ENCODE data around the gene PPP2R3B. TPM values are rescaled to one million over a fixed set of nuclear protein-coding genes. Genes with fewer than 3 reads are reported as not detected.

Gene PPP2R3B
- total and polyA plus RNA-seq, 2 of the 13 experiments (the other 11 are each of a cell fraction or from before 2014, with no cell fraction given) = 17.0 to 21.4 TPM

- TF ChIP-seq, protein P1, sequence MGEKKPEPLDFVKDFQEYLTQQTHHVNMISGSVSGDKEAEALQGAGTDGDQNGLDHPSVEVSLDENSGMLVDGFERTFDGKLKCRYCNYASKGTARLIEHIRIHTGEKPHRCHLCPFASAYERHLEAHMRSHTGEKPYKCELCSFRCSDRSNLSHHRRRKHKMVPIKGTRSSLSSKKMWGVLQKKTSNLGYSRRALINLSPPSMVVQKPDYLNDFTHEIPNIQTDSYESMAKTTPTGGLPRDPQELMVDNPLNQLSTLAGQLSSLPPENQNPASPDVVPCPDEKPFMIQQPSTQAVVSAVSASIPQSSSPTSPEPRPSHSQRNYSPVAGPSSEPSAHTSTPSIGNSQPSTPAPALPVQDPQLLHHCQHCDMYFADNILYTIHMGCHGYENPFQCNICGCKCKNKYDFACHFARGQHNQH (CRISPR knock-in tag; IDR thresholded peaks at IDR 0.05) = peak; percentile 50; the same call in 1 of the 2 replicates
- TF ChIP-seq ZNF597 (CRISPR knock-in tag; IDR thresholded peaks at IDR 0.05) (peak; percentile 95; the same call in 1 of the 2 replicates), ZNF749 (CRISPR knock-in tag; IDR thresholded peaks at IDR 0.05; ENCODE audit: borderline replicate concordance) (no peak), JARID2 (CRISPR knock-in tag; IDR thresholded peaks at IDR 0.05; ENCODE audit: insufficient replicate concordance) (peak; percentile 48), SP5 (CRISPR knock-in tag; IDR thresholded peaks at IDR 0.05; ENCODE audit: borderline replicate concordance, low read depth) (no peak; the same call in 1 of the 2 replicates), ZNF276 (CRISPR knock-in tag; IDR thresholded peaks at IDR 0.05; ENCODE audit: low read depth) (peak; percentile 67; the same call in 1 of the 2 replicates), EHMT2 (IDR thresholded peaks at IDR 0.05; ENCODE audit: borderline replicate concordance, low read depth, low read length) (no peak), SOX13 (IDR thresholded peaks at IDR 0.05) (peak; percentile 19; the same call in 1 of the 2 replicates), SOX13 (CRISPR knock-in tag; conservative IDR thresholded peaks at IDR 0.05 in 1 of 2, IDR thresholded peaks at IDR 0.05 in 1 of 2) (0 out of 4 replicates have a peak, but pooled peaks of 1 of the 2 experiments have one; percentile 34), ZFAT (CRISPR knock-in tag; conservative IDR thresholded peaks at IDR 0.05) (0 out of 2 replicates have a peak, but pooled peaks have one; percentile 47), AKAP8 (CRISPR knock-in tag; IDR thresholded peaks at IDR 0.05) (0 out of 2 replicates have a peak, but pooled peaks have one; percentile 30), ATF2 (CRISPR knock-in tag; IDR thresholded peaks at IDR 0.05) (peak; percentile 82), KLF16 (CRISPR knock-in tag; IDR thresholded peaks at IDR 0.05) (peak; percentile 48 to 94; a peak in 2 of 4 replicates), TSC22D2 (CRISPR knock-in tag; IDR thresholded peaks at IDR 0.05; ENCODE audit: borderline replicate concordance) (peak; percentile 84), GATAD1 (CRISPR knock-in tag; IDR thresholded peaks at IDR 0.05) (peak; percentile 99), SYNCRIP (IDR thresholded peaks at IDR 0.05; ENCODE audit: insufficient read depth, low read depth, low read length) (no peak), KDM5A (IDR thresholded peaks at IDR 0.05; ENCODE audit: borderline replicate concordance, low read length) (peak; percentile 97; the same call in 1 of the 2 replicates), PHF5A (CRISPR knock-in tag; IDR thresholded peaks at IDR 0.05; ENCODE audit: low read depth, unreplicated experiment) (no peak)
- TF ChIP-seq, protein P2, sequence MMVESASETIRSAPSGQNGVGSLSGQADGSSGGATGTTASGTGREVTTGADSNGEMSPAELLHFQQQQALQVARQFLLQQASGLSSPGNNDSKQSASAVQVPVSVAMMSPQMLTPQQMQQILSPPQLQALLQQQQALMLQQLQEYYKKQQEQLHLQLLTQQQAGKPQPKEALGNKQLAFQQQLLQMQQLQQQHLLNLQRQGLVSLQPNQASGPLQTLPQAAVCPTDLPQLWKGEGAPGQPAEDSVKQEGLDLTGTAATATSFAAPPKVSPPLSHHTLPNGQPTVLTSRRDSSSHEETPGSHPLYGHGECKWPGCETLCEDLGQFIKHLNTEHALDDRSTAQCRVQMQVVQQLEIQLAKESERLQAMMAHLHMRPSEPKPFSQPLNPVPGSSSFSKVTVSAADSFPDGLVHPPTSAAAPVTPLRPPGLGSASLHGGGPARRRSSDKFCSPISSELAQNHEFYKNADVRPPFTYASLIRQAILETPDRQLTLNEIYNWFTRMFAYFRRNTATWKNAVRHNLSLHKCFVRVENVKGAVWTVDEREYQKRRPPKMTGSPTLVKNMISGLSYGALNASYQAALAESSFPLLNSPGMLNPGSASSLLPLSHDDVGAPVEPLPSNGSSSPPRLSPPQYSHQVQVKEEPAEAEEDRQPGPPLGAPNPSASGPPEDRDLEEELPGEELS (CRISPR knock-in tag; IDR thresholded peaks at IDR 0.05) = peak; percentile 49; the same call in 1 of the 2 replicates
These were observed at the start of gene PPP2R3B (continued) for GRCh38 chrX:386768-387575.

All from HepG2 (cell line).